Amniotic epithelial cell (primary cell): ENCODE measurements around the gene GRK3.

ENCODE experiments used
- DNase-seq: peaks from one replicate; pipeline ENCODE4 v3.0.0-alpha.2; 2010; ENCODE audit warnings: low read depth

GRK3 gene

DNA sequence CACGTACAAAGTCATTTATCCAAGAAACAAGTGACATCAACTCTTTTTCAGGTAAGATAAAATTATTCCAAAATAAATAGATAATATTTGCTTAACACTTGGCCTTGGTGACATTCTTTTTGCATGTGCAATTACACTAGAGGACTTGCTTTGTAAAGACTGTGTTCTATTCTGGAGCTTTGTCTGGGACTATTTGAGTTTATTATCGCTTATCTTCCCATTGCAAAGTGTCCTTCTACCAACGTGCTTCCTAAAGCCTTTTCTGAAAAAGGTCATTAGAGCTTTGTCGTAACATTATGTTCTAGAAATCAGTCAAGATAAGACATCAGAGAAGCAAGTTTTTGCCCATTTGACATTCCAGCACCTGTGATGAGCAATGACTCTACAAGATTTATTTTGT lies 99.2 kb downstream of the GRK3 start:
- DNase-seq: no peak

DNA sequence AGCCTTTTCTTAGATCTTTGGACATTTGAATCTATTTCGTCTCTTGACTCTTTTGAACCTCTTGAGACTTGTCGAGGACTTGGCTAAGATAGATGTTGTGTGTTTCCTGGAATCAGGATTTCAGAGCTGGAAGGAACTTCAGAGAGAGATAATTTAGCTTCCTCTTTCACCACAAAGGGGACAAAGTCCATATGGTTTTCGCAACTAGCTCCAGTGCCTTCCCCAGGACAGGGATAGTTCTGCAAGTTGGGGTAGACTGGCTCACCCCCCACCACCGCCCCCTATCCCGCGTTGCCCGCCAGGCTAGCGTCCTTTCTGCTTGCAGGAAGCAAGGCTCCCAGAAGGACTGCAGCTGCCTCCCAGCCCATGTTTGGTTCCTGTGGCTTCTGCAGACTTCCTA lies 101.8 kb downstream of the GRK3 start:
- DNase-seq: peak; percentile 33

DNA sequence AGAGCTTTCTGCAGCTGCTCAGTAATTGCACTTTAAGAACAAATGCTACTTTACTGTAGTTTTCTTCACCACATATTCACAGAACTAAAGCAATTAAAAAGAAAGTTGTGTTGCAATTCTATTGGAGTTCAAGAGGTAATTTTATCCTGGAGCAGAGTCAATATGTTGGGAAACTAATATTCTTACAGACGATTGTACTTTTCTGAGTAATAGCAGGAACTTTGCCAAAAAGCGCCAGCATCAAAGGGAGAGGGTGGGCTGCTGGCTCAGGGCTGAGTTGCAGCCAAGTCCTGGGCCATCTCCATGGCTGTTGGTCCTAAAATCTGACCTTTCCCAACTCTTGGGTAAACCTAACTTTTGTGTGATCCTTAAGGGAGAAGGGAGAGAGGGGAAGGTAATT lies 104.0 kb downstream of the GRK3 start:
- peak; percentile 56 for DNase-seq

DNA sequence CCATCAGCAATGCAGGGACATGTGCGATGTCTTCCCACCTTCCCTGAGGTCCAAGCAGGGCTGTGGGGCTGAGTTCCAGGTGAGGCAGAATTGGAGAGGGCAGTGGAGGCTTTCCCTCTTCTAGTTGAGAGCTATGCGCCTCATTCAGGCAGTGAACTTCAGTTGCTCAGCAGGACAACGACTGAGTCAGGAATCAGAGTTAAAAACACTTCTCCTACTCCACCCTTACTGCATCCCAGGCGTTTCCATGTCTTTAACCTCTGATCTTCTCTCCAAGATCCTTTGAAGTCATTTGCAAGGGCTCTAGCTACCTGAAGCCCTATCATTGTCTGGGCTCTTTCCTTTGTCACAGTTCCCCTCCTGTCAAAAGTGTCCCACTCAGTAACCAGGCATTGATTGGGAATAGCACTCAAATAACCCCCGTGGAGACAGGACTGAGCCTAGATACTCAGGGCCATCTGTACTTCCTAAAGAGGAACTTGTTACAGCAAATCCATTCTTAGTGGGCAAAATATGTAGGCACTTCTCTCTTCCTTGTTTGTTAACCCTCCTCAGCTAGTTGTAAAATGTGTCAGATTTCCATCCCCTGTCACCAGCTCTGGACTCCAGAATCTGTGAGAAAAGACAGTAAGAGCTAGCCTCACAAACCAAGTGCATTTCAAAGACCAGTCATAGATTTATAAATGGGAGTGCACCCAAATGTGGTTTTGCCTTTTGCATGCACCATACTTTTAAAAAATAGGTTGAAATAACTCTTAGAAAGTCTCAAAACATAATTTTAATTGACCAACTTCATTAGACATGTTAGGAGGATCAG lies 105.0 kb downstream of the GRK3 start:
- no peak for DNase-seq

DNA sequence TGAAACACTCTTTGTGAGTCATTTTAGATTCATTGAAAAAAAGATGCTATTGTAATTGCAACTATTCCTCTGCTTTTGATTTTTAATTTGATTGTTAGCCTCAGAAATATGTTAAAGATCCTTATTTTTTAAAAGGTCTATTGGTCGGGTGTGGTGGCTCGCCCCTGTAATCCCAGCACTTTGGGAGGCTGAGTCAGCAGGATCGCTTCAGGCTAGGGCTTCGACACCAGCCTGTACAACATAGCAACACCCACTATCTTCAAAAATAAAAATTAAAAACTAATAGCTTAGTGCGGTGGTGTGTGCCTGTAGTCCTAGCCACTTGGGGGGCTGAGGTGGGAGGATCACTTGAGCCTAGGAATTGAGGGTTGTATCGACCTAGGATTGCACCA lies 105.6 kb downstream of the GRK3 start:
- DNase-seq: no peak

DNA sequence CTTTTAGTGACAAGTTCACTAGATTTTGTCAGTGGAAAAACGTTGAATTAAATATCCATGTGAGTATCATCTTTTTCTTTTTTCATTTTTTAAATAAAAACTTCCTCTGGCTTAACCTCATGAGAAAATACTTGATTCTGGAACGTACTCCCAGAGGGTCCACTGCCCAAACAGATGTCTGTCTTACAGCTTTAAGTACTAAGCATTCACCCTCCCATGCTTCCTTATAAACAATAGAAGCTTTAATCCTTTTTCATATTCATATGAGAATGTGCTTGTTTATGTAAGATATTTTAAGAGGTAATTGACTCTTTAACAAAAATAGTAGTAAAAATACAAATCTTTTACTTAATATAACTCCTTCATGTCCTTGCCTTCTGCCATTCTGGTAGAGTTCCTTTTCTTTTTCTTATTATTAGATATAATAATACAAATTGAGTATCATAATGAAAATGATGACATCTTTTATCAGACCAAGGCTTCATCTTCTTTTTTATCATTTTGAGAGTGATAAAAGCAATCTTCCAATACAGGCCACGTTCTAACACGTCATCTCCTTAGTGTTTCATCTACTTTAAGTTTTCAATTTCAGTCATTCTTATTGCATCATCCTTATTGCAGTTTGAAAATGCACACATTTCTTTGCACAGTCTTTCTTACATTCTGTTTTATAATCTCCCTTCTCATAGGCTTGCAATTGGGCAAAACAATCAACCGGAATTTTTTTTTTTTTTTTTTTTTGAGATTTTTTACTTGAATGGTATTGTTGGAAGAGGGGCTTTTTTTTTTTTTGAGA lies 108.0 kb downstream of the GRK3 start:
- DNase-seq: no peak

DNA sequence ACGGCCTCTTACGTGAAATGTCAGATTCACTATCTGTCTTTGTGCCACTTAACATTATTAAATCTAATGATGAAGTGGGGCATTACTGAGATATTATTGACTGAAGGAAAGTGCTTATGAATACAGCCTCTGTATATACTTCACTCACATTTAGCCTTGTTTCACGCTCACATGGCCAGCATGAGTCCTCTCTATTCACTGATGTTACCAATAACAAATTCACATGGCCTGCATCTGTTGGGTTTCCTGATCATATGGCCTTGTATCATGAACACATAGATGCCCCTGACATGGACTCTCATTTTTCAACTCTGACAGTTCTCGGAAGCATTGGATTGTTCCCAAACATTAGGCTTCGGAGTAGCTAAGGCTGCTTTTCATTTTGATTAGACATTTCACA lies 109.2 kb downstream of the GRK3 start:
- no peak for DNase-seq

DNA sequence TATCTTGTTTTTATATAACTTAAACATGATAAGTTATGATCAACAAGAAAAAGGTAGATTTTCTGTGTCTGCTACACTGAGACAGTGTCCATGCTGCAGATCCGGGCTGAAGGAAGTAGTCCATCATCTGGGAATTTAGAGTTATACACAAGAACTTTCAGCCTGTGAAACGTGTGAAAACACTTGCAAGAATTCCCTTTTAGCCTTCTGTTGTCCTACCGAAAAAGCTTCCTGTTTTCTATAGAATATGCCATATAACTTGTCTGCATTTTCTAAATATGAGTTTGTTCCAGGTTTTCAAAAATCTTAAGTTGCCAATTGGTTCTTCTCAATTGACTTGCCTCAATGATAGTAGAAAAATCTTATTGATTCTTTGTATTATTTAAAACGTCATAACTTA lies 113.2 kb downstream of the GRK3 start:
- DNase-seq: no peak

DNA sequence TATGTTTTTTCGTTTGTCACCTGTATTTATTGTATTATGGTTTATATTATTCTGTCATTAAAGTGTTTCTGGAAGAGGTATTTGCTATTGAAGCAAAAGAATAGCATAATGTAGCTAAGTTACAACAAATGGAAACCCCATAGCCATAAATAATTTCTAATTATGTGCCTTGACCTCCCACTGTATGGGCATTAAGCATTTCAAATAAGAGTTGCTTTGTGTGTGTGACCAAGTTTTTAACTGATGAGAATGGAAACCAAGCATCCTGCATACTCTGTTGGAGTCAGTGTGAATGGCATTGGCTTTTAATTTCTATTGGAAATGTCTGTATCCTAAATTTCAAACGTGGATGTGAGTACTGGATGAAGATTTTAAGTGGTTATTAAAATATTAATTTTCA lies 115.6 kb downstream of the GRK3 start:
- DNase-seq: no peak

DNA sequence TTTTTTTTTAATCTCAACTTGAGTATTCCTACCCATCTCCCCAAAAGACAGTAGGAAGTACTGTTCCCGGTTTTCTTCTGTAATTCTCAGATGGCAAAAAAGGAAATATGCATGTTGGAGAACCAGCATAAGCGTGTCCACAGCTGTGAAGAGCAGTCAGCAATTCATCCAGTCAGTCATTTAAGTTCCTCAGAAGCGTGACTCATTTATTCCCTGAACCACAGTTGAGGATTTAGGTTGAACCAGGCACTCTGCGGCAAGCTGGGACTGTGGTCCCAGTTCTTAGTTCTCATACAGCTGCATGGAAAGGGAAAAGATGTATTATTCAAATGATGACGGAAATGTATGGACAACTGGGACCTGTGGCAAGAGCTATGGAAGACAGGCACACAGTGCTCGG lies 116.5 kb downstream of the GRK3 start:
- DNase-seq: peak; percentile 49

DNA sequence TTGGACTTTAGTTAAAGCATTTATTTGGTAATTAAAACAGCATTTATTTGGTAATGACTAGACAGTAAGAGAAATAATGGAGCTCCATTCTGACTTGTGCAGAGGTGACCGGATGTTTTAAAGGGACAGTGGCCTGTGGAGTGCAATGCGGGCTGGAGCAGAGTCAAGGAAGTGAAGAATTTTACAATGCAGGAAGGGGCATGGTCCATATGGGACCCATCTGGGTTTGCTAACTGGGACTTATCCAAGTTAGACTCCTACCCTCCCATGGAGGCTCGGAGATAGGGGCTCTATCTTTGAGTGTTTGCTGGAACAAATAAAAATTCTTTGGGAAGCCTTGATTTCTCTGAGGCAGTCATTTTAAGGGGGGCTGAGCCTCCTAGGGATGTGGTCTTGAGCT lies 117.6 kb downstream of the GRK3 start:
- no peak for DNase-seq

DNA sequence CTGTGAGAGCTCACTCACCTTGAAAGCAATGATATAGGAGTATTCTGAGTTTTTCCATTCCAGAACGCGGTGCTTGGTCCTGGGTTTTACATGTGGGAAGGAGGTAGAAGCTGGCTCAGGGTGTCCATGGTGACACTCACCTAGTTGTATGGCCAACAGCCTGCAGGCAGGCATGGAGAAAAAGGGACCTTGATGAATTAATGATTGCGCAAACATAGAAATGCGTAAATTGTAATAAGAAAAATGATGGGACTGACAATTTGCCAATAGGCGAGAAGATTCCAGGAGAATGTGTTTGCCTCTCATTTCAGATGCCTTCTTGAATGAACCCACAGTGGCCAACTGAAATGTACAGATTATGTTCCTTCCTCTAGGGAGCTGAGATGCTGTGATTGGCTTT lies 124.2 kb downstream of the GRK3 start:
- DNase-seq: no peak

DNA sequence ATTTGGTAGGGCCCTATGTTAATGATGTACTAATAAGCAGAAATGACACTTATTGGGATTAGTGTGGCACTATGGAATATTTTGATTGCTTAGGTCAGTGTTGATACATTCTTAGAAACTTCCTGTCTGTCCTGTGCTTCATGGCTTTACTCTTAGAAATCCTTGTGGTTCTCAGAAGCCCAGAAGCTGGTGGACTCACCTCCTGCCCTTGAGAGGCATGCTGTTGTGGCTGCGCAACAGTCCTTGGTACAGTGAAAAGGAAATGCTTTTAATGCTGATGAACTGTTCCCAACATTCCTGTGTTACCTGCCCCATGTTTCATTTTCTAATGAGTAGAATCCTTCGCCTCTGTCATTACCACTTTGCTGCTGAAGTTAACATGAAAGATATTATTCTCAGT lies 125.2 kb downstream of the GRK3 start:
- peak; percentile 45 for DNase-seq

DNA sequence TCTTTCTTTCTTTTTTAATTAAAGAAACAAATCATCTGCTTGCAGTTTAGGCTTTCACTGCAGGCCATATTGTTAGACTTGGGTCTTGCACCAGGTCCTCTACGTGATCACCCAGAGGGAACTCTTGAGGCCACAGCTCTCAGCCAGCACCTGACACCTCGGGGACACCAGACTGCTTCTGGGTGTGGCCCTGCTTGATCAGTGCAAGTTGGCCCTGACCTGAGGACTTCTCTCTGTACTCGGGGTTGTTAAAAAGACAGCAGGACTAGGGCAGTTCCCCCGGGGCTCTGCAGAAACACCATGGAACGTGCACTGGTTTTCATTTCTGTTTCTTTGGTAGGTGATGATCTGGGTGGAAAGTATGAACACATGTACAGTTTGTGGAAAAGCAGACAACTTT lies 126.3 kb downstream of the GRK3 start:
- DNase-seq: no peak

DNA sequence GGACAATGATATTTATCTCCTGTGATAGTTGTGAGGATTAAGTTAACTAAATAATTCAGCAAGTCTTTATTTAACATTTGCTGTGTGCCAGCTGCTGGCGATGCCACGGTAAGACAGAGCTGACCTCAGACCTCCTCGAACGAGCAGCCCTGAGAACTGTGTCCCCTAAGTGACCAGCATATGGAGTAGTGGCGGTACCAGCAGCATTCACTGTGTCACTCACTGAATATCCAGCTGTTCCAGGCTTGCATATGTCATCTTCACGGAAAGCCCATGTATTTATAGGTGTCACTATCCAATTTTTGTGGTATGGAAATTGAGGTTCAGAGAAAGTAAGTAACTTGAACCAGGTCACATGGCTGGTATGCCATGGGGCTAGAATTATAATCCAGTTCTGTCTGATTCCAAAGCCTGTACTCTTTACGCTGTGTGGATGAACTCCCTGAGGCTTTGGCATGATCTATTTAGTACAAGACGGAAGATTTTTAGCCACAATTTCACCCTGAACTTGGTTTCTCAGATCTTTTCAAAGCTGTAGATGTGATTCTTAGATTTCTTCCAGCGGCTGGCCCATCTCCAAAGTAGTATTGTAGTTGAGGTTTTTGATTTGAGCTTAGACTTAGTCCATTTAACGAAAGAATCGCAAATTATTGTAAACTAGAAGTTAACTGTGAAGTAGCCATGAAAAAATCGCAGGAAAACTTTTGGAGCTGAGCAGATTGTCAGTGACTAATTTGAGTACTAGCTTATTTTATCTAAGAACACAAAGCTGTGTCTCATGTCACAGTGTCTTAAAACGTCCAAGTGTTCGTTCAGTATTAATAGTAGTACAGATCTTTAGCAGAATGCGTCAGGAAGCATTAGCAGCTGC lies 128.2 kb downstream of the GRK3 start:
- DNase-seq: no peak

DNA sequence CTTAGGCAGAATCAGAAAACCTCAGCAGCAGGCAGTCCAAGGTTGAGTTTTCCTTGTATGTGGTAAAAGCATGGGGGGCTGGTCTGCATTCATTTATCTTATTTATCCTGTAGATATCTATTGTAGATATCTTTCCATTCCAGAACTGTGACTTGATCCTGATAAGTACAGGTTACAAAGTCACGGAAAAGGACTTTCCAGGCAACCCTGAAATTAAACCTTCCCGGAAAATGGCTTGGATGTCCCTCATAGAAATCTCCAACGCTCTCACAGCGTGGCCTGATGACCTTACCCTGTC lies 128.7 kb downstream of the GRK3 start:
- no peak for DNase-seq

DNA sequence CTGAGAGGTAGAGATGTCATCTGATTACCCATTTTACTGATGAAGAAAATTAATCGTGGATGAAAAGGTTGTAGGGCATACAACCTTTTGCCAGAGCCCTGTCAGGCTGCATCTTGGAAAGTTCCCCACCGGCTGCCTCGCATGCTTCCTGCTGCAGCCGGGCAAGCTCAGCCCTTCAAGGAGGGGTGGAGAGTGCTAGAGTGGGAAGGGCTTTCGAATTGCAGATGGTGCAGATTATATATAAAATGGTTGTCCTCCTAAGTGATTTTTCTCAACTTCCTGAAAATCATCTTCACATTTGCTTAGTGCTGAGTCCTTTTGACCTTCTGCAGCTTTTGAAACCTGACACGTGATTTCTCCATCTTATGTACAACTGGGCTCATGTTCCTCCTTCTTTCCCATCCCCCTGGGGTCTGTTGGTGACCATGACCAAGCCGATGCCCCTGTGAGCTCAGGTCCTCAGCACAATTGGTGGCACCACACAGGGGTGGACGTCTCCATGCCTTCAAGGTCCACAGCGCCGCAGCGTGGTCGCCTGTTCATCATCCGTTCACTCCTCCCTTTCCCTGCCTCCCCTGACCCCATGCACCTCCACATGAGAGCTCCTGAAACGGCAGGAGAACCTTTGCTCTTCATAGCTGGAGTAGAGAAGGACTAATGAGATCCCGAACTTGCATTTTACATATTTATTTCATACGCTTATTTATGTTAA lies 129.9 kb downstream of the GRK3 start:
- DNase-seq: no peak

DNA sequence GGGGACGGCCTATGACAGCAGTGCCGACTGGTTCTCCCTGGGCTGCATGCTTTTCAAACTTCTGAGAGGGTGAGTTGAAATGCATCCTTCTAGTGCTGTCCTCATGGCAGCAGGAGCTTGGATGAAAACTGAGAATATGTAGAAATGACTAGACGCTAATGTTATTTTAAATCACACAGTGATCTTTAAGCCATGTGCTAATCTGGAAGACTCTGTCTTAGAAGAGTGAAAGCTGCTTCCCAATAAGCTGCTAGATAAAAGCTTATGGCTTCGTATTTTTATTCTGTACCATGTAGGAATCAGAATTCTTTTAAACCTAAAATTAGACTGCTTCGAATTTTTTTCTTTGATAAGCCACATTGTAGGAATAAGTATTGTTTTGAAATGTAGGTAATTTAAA lies 130.7 kb downstream of the GRK3 start:
- no peak for DNase-seq

DNA sequence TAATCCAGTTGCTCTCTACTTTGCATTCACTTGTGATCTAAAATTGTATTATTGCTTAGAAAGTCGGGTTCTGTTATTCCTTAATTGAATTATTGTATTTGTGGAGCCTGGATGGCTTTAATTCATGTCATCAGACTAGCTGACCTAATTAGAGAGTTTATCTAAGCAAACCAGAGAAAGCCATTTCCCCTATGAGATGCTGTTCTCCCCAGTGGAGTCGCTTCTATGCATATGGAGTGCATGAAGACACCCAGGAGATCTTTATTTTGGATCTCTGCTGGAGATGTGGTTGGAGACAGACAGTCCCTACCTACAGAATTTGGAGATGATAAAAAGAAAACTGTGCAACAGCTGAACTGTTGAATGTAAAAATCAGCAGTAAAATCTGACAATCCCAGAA lies 132.3 kb downstream of the GRK3 start:
- no peak for DNase-seq

DNA sequence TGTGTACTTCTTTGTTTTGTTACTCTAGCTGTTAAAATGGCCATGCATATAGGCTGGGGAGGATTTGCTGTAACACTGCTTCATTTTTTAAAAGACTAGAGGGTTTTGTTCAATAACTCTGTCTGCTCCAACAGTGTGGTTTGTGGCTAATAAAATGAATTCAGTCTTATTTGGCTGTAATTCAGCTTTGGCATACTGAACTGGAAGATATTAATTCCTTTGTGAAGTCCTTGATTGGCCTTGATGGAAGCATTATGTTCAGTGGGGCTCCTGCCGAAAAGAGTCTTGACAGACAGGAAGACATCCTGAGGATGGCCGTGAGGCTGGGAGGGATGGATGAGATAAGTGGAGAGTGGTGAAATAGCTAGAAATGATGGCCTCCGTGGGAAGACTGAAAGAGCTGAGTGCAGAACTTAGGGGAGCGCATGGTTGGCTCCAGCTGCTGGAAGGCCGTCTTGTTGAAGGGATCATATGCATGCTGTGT lies 132.7 kb downstream of the GRK3 start:
- no peak for DNase-seq

DNA sequence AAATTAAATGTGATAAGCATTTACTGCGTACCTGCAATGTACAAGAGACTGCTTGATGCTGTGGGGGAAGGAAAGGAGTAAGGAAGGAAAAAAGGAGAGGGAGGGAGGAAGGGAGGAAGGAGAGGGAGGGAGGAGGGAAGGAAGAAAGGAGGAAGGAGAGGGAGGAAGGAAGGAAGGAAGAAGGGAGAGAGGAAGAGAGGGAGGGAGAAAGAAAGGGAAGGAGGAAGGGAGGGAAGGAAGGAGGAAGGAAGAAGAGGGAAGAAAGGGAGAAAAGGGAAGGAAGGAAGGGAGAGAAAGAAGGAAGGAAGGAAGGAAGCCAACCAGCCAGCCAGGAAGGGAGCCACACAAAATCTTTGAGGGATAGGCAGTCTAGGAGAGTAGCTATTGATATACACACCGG lies 133.5 kb downstream of the GRK3 start:
- DNase-seq: no peak

DNA sequence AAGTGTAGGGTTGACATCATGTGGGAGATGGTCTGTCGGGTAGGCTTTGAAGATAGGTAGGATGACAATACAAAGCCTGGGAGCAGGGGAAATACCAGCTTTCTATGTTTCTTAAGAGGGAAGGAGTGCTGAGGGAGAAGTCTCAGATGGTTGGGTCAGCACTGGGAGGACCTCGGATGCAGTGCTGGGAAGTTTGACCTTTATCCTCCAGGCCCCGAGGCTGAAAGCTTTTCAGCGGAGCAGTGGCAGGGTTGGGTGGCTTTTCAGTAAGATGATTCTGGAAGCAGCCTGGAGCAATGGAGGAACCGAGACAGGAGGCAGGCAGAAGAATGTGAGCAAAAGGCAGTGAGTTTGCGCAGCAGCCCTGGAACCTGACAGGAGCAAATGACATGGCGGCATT lies 134.0 kb downstream of the GRK3 start:
- no peak for DNase-seq
